ENCODE data around the gene PTPN2.

GRCh38 chr18:12772111-12772510 lies 111.9 kb downstream of the PTPN2 start:
- no peak for TF ChIP-seq CTCF (tag by site-specific recombination; IDR thresholded peaks at IDR 0.05)
- no peak for TF ChIP-seq REST (tag by site-specific recombination; IDR thresholded peaks at IDR 0.05)
- TF ChIP-seq BCL11A (tag by site-specific recombination; IDR thresholded peaks at IDR 0.05; ENCODE audit: low read depth) = no peak
- TF ChIP-seq ZNF610 (tag by site-specific recombination; IDR thresholded peaks at IDR 0.05; ENCODE audit: borderline replicate concordance) = no peak
- TF ChIP-seq ZNF292 (tag by site-specific recombination; IDR thresholded peaks at IDR 0.05; ENCODE audit: borderline replicate concordance, low read depth) = no peak
- TF ChIP-seq ZNF19 (tag by site-specific recombination; IDR thresholded peaks at IDR 0.05; ENCODE audit: low read depth) = no peak
- no peak for TF ChIP-seq ZNF510 (tag by site-specific recombination; IDR thresholded peaks at IDR 0.05; ENCODE audit: insufficient replicate concordance)
- no peak for TF ChIP-seq ZBTB10 (tag by site-specific recombination; IDR thresholded peaks at IDR 0.05)
- no peak for TF ChIP-seq PRDM4 (tag by site-specific recombination; IDR thresholded peaks at IDR 0.05)
